Left lung (tissue), 10 donors: ENCODE measurements around the gene STARD3NL. TPM values are rescaled to one million over a fixed set of nuclear protein-coding genes. Genes with fewer than 3 reads are reported as not detected.
"Not testable (repeated sequence)": the region's sequence is repeated elsewhere in the genome, so short reads cannot be mapped to it uniquely, and the experiment has no call there.

ENCODE experiments used
- ATAC-seq: fragments of 200-7000 bp; cut with Tn5 transposase; one replicate; pipeline ENCODE4 v1.9.1; 2020; ENCODE audit warnings: moderate library complexity
- DNase-seq, 4 donors: peaks; one replicate each; pipeline ENCODE4 v3.0.0-alpha.2; 2013 to 2020
- H3K27ac ChIP-seq, 2 donors: fragments of 200-600 bp; sonication (generic) in 1 of 2; one replicate each; pipeline versions ENCODE4 v1.5.0 to v1.8.0; 2020 to 2021
- H3K27me3 ChIP-seq, 2 donors: fragments of 200-600 bp; sonication (generic) in 1 of 2; one replicate each; pipeline versions ENCODE4 v1.5.0 to v1.8.0; 2020 to 2021
- H3K36me3 ChIP-seq, 2 donors: fragments of 200-600 bp; sonication (generic) in 1 of 2; one replicate each; pipeline versions ENCODE4 v1.5.0 to v1.8.0; 2020 to 2021
- H3K4me1 ChIP-seq, 2 donors: fragments of 200-600 bp; one replicate each; pipeline ENCODE4 v1.8.0; 2021
- H3K4me3 ChIP-seq, 2 donors: fragments of 200-600 bp; sonication (generic) in 1 of 2; one replicate each; pipeline versions ENCODE4 v1.5.0 to v1.8.0; 2020 to 2021; ENCODE audit warnings: mild to moderate bottlenecking in 1 of 2
- H3K9me3 ChIP-seq, 2 donors: fragments of 200-600 bp; sonication (generic) in 1 of 2; one replicate each; pipeline versions ENCODE4 v1.5.0 to v1.8.0; 2020 to 2021
- intact Hi-C, 2 donors: fragments of 100-400 bp; cut with DNase I; formaldehyde crosslinking; loops; one replicate each; pipeline versions ENCODE4 v1.11.2 to v1.14.2; 2022
- polyA plus RNA-seq, 6 donors: library from polyadenylated mRNA; unstranded; fragments of 120-200 nt; gene quantifications; one replicate each; pipeline ENCODE4 v1.2.1, GENCODE V29; 2013; ENCODE audit not compliant: insufficient read length in 6 of 6
- total RNA-seq, 2 donors: library from RNA; stranded (reverse); fragmentation: NEBNext Ultra II Directional; extraction: Animal tissue kit (Norgen Biotek cat#: 25700); gene quantifications; one replicate each; pipeline ENCODE4 v1.2.1, GENCODE V29; 2021
- TF ChIP-seq, protein P1 (sequence below), 2 donors: fragments of 200-600 bp; sonication (generic) in 1 of 2; IDR thresholded peaks; one replicate each; pipeline versions ENCODE4 v1.5.0 to v1.8.0; 2021; ENCODE audit warnings: antibody characterized with exemption in 2 of 2
- donor health status: DM: no; HTN: yes; CAD: no.
- donor health status: DM: no; HTN: no; CAD: no.

The STARD3NL gene
- total and polyA plus RNA-seq, 8 donors = 52.6 to 63.9 (median 56.3) TPM

- Histone ChIP-seq H3K9me3 (no peaks in the 10 kb centered on the region), H3K36me3 (no peaks in the 10 kb centered on the region), H3K27ac (no peak overlapping the region), H3K27me3 (no peaks in the 10 kb centered on the region), H3K4me1 (peaks cover 0 to 19% of the 10 kb centered on the region in 2 donors), H3K4me3 (no peak overlapping the region)
- no peak for ATAC-seq
- no peak for DNase-seq
- intact Hi-C loops = no loop called here
- TF ChIP-seq, protein P1, sequence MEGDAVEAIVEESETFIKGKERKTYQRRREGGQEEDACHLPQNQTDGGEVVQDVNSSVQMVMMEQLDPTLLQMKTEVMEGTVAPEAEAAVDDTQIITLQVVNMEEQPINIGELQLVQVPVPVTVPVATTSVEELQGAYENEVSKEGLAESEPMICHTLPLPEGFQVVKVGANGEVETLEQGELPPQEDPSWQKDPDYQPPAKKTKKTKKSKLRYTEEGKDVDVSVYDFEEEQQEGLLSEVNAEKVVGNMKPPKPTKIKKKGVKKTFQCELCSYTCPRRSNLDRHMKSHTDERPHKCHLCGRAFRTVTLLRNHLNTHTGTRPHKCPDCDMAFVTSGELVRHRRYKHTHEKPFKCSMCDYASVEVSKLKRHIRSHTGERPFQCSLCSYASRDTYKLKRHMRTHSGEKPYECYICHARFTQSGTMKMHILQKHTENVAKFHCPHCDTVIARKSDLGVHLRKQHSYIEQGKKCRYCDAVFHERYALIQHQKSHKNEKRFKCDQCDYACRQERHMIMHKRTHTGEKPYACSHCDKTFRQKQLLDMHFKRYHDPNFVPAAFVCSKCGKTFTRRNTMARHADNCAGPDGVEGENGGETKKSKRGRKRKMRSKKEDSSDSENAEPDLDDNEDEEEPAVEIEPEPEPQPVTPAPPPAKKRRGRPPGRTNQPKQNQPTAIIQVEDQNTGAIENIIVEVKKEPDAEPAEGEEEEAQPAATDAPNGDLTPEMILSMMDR (IDR thresholded peaks at IDR 0.05) = no peak
Measured at GRCh38 chr7:38241071-38241470, 63.0 kb downstream of the STARD3NL start.

GRCh38 chr7:38242814-38243213 is 64.8 kb downstream of the STARD3NL start:
- Histone ChIP-seq H3K4me1 (peaks cover 0 to 8% of the 10 kb centered on the region in 2 donors), H3K27ac (peak overlapping the region; percentile 20 to 46), H3K27me3 (no peaks in the 10 kb centered on the region), H3K4me3 (no peak overlapping the region), H3K36me3 (no peaks in the 10 kb centered on the region), H3K9me3 (no peaks in the 10 kb centered on the region)
- TF ChIP-seq, protein P1 (IDR thresholded peaks at IDR 0.05) = no peak
- ATAC-seq = no peak
- DNase-seq = no peak
- intact Hi-C loops = no loop called here

- H3K27me3 ChIP-seq, H3K4me1 ChIP-seq, H3K4me3 ChIP-seq, H3K36me3 ChIP-seq, intact Hi-C loops, H3K9me3 ChIP-seq: not testable (repeated sequence)
- peak in 1 of 4 donors; percentile 28 for DNase-seq
- peak; percentile 69 for ATAC-seq
- H3K27ac ChIP-seq = peak overlapping the region; percentile 20 to 46
Measured at GRCh38 chr7:38243345-38243744, 65.3 kb downstream of the STARD3NL start.

DNA sequence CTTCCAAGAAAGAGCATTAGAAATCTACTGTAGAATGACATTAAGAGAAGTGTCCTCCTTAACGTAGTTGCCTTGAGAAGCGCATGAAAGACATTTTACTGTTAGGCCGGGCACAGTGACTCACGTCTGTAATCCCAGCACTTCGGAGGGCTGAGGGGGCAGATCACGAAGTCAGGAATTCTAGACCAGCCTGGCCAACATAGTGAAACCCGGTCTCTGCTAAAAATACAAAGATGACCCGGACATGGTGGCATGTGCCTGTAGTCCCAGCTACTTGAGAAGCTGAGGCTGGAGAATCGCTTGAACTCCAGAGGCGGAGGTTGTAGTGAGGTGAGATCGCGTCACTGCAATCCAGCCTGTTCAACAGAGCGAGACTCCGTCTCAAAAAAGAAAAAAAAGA is 66.5 kb downstream of the STARD3NL start:
- Histone ChIP-seq H3K9me3 (no peaks in the 10 kb centered on the region), H3K4me1 (peaks cover 0 to 8% of the 10 kb centered on the region in 2 donors), H3K4me3 (no peak overlapping the region), H3K27ac (peak overlapping the region in 1 of 2 donors; percentile 5), H3K36me3 (no peaks in the 10 kb centered on the region), H3K27me3 (no peaks in the 10 kb centered on the region)
- ATAC-seq = no peak
- DNase-seq = no peak
- TF ChIP-seq, protein P1 (IDR thresholded peaks at IDR 0.05) = no peak
- intact Hi-C loops = no loop called here

GRCh38 chr7:38245409-38245977 is 67.4 kb downstream of the STARD3NL start:
- Histone ChIP-seq H3K27ac (peak overlapping the region in 1 of 2 donors; percentile 48), H3K36me3 (no peaks in the 10 kb centered on the region), H3K27me3 (no peaks in the 10 kb centered on the region), H3K4me3 (no peak overlapping the region), H3K9me3 (no peaks in the 10 kb centered on the region), H3K4me1 (peaks cover 0 to 8% of the 10 kb centered on the region in 2 donors)
- TF ChIP-seq, protein P1 (IDR thresholded peaks at IDR 0.05) = no peak
- ATAC-seq (peak; percentile 85), DNase-seq (no peak)
- intact Hi-C loops = no loop called here

GRCh38 chr7:38248069-38248567 is 70.1 kb downstream of the STARD3NL start:
- ATAC-seq = no peak
- TF ChIP-seq, protein P1 (IDR thresholded peaks at IDR 0.05) = no peak
- H3K4me1 ChIP-seq = peaks cover 0 to 6% of the 10 kb centered on the region in 2 donors
- H3K9me3 ChIP-seq = no peaks in the 10 kb centered on the region
- intact Hi-C loops = no loop called here
- no peak overlapping the region for H3K4me3 ChIP-seq
- no peaks in the 10 kb centered on the region for H3K36me3 ChIP-seq
- no peak overlapping the region for H3K27ac ChIP-seq
- H3K27me3 ChIP-seq = no peaks in the 10 kb centered on the region
- no peak for DNase-seq

GRCh38 chr7:38249849-38250248 is 71.8 kb downstream of the STARD3NL start:
- ATAC-seq, DNase-seq, intact Hi-C loops, H3K4me3 ChIP-seq, H3K4me1 ChIP-seq, H3K9me3 ChIP-seq, H3K27me3 ChIP-seq, H3K27ac ChIP-seq, H3K36me3 ChIP-seq: not testable (repeated sequence)
